Muscle layer of colon (tissue), 2 donors: Measurements from ENCODE around the gene ITGA11.

ENCODE experiments used
- H3K27ac ChIP-seq: one replicate; pipeline ENCODE4 v1.7.0; 2013; ENCODE audit warnings: low read depth, mild to moderate bottlenecking, low read length, moderate library complexity
- H3K27me3 ChIP-seq, 2 donors: one replicate each; pipeline ENCODE4 v1.7.0; 2013; ENCODE audit warnings: low read length in 2 of 2, mild to moderate bottlenecking in 2 of 2; ENCODE audit not compliant: insufficient read depth in 2 of 2, control insufficient read depth in 1 of 2
- H3K36me3 ChIP-seq: one replicate; pipeline ENCODE4 v1.7.0; 2013; ENCODE audit warnings: mild to moderate bottlenecking, low read length; ENCODE audit not compliant: insufficient read depth
- H3K4me1 ChIP-seq: one replicate; pipeline ENCODE4 v1.7.0; 2013; ENCODE audit warnings: mild to moderate bottlenecking, low read length; ENCODE audit not compliant: insufficient read depth
- H3K4me3 ChIP-seq, 2 donors: one replicate each; pipeline ENCODE4 v1.7.0; 2013; ENCODE audit warnings: low read length in 2 of 2, low read depth in 1 of 2, mild to moderate bottlenecking in 1 of 2, moderate library complexity in 1 of 2
- H3K9ac ChIP-seq: one replicate; pipeline ENCODE4 v1.7.0; 2013; ENCODE audit warnings: low read length
- H3K9me3 ChIP-seq: one replicate; pipeline ENCODE4 v1.7.0; 2013; ENCODE audit warnings: mild to moderate bottlenecking, low read length
- donor health status: abdominal sarcoma.
- donor health status: Adenocarcinoma of cecum.

Gene ITGA11

GRCh38 chr15:68414591-68414990, 17.4 kb downstream of the ITGA11 start:
- H3K4me3 ChIP-seq = no peak overlapping the region
- peak overlapping the region; percentile 7 for H3K27ac ChIP-seq
- no peaks in the 10 kb centered on the region for H3K27me3 ChIP-seq
- H3K36me3 ChIP-seq = no peaks in the 10 kb centered on the region
- peaks cover 10% of the 10 kb centered on the region for H3K4me1 ChIP-seq
- H3K9me3 ChIP-seq = no peaks in the 10 kb centered on the region
- no peak overlapping the region for H3K9ac ChIP-seq

- Histone ChIP-seq H3K36me3 (no peaks in the 10 kb centered on the region), H3K4me3 (no peak overlapping the region), H3K9me3 (no peaks in the 10 kb centered on the region), H3K27ac (peak overlapping the region; percentile 7), H3K4me1 (peaks cover 7% of the 10 kb centered on the region), H3K9ac (no peak overlapping the region), H3K27me3 (no peaks in the 10 kb centered on the region)
Measured at GRCh38 chr15:68414206-68414555, 17.8 kb downstream of the ITGA11 start.

GRCh38 chr15:68413363-68414205, 18.4 kb downstream of the ITGA11 start:
- H3K27me3 ChIP-seq = no peaks in the 10 kb centered on the region
- H3K36me3 ChIP-seq = no peaks in the 10 kb centered on the region
- H3K9me3 ChIP-seq = no peaks in the 10 kb centered on the region
- peaks cover 1% of the 10 kb centered on the region for H3K4me1 ChIP-seq
- no peak overlapping the region for H3K4me3 ChIP-seq
- H3K9ac ChIP-seq = no peak overlapping the region
- H3K27ac ChIP-seq = peak overlapping the region; percentile 7

GRCh38 chr15:68412218-68412617, 19.7 kb downstream of the ITGA11 start:
- no peaks in the 10 kb centered on the region for H3K36me3 ChIP-seq
- H3K27me3 ChIP-seq = no peaks in the 10 kb centered on the region
- H3K27ac ChIP-seq = no peak overlapping the region
- no peak overlapping the region for H3K9ac ChIP-seq
- H3K4me1 ChIP-seq = no peaks in the 10 kb centered on the region
- H3K9me3 ChIP-seq = no peaks in the 10 kb centered on the region
- H3K4me3 ChIP-seq = no peak overlapping the region

- Histone ChIP-seq H3K27ac (no peak overlapping the region), H3K4me3 (no peak overlapping the region), H3K9ac (no peak overlapping the region), H3K27me3 (no peaks in the 10 kb centered on the region), H3K36me3 (no peaks in the 10 kb centered on the region), H3K4me1 (no peaks in the 10 kb centered on the region), H3K9me3 (no peaks in the 10 kb centered on the region)
Measured at GRCh38 chr15:68411735-68412134, 20.2 kb downstream of the ITGA11 start.

GRCh38 chr15:68411343-68411675, 20.7 kb downstream of the ITGA11 start:
- no peaks in the 10 kb centered on the region for H3K36me3 ChIP-seq

GRCh38 chr15:68410466-68411342, 21.3 kb downstream of the ITGA11 start:
- no peaks in the 10 kb centered on the region for H3K4me1 ChIP-seq

More at GRCh38 chr15:68411343-68411675, 20.7 kb downstream of the ITGA11 start:
- Histone ChIP-seq H3K4me1 (no peaks in the 10 kb centered on the region), H3K27me3 (no peaks in the 10 kb centered on the region), H3K4me3 (no peak overlapping the region), H3K9ac (no peak overlapping the region), H3K27ac (no peak overlapping the region), H3K9me3 (no peaks in the 10 kb centered on the region)

GRCh38 chr15:68409736-68410370, 22.1 kb downstream of the ITGA11 start:
- H3K9me3 ChIP-seq = no peaks in the 10 kb centered on the region
- no peak overlapping the region for H3K9ac ChIP-seq
- H3K4me3 ChIP-seq = no peak overlapping the region
- H3K4me1 ChIP-seq = no peaks in the 10 kb centered on the region
- no peaks in the 10 kb centered on the region for H3K27me3 ChIP-seq
- H3K27ac ChIP-seq = no peak overlapping the region
- H3K36me3 ChIP-seq = no peaks in the 10 kb centered on the region

More at GRCh38 chr15:68410466-68411342, 21.3 kb downstream of the ITGA11 start:
- Histone ChIP-seq H3K27ac (no peak overlapping the region), H3K4me3 (no peak overlapping the region), H3K9ac (no peak overlapping the region), H3K36me3 (no peaks in the 10 kb centered on the region), H3K9me3 (no peaks in the 10 kb centered on the region), H3K27me3 (no peaks in the 10 kb centered on the region)

- H3K9me3 ChIP-seq = no peaks in the 10 kb centered on the region
Measured at GRCh38 chr15:68408971-68409370, 23.0 kb downstream of the ITGA11 start.

GRCh38 chr15:68407886-68408881, 23.8 kb downstream of the ITGA11 start:
- Histone ChIP-seq H3K9me3 (no peaks in the 10 kb centered on the region), H3K27me3 (no peaks in the 10 kb centered on the region), H3K4me3 (no peak overlapping the region), H3K36me3 (no peaks in the 10 kb centered on the region), H3K9ac (no peak overlapping the region), H3K4me1 (no peaks in the 10 kb centered on the region), H3K27ac (no peak overlapping the region)

More at GRCh38 chr15:68408971-68409370, 23.0 kb downstream of the ITGA11 start:
- Histone ChIP-seq H3K9ac (no peak overlapping the region), H3K4me1 (no peaks in the 10 kb centered on the region), H3K27ac (no peak overlapping the region), H3K4me3 (no peak overlapping the region), H3K27me3 (no peaks in the 10 kb centered on the region), H3K36me3 (no peaks in the 10 kb centered on the region)
